Activated T-helper 2 cell treated with anti-CD3 and anti-CD28 coated beads, Interferon-gamma antibody, Interleukin-2, Interleukin-4, amounts not matched to agents 10 μg/mL and 5 μg/mL and 100 μg/mL, durations not matched to agents 14 hours and 24 hours and 36 hours (primary cell): ENCODE results near the gene HSD3B1. TPM values are rescaled to one million over a fixed set of nuclear protein-coding genes. Genes with fewer than 3 reads are reported as not detected.
"Not testable (repeated sequence)": the region's sequence is repeated elsewhere in the genome, so short reads cannot be mapped to it uniquely, and the experiment has no call there.

ENCODE experiments used
- DNase-seq: peaks from one replicate; pipeline ENCODE4 v3.0.0; 2021; ENCODE audit warnings: low spot score
- H3K27ac Mint-ChIP-seq: one replicate; pipeline ENCODE4 v1.8.0; 2021; ENCODE audit warnings: mixed read lengths
- H3K27me3 Mint-ChIP-seq: one replicate; pipeline ENCODE4 v1.8.0; 2021; ENCODE audit warnings: low read depth, mixed read lengths
- H3K36me3 Mint-ChIP-seq: one replicate; pipeline ENCODE4 v1.8.0; 2021; ENCODE audit warnings: low read depth, mixed read lengths
- H3K4me1 Mint-ChIP-seq: one replicate; pipeline ENCODE4 v1.8.0; 2021; ENCODE audit warnings: low read depth, mixed read lengths
- H3K4me3 Mint-ChIP-seq: one replicate; pipeline ENCODE4 v1.8.0; 2021; ENCODE audit warnings: low read depth, mild to moderate bottlenecking, moderate library complexity, mixed read lengths
- H3K9me3 Mint-ChIP-seq: one replicate; pipeline ENCODE4 v1.8.0; 2021; ENCODE audit warnings: mixed read lengths
- intact Hi-C: fragments of 100-400 bp; cut with micrococcal nuclease; formaldehyde crosslinking; loops from one replicate; pipeline ENCODE4 v1.15.1; 2023
- total RNA-seq: library from RNA; stranded (reverse); gene quantifications from 2 replicates; pipeline ENCODE4 v1.2.3, GENCODE V29; 2022

Gene HSD3B1
- total RNA-seq, 1 donor from 2014 or later, result not detected

- intact Hi-C loops, result no loop called here
- no peaks in the 10 kb centered on the region for H3K9me3 Mint-ChIP-seq
- H3K36me3 Mint-ChIP-seq, result no peaks in the 10 kb centered on the region
- no peaks in the 10 kb centered on the region for H3K4me1 Mint-ChIP-seq
- H3K4me3 Mint-ChIP-seq, result no peak overlapping the region
- peaks cover 2% of the 10 kb centered on the region for H3K27me3 Mint-ChIP-seq
- H3K27ac Mint-ChIP-seq, result no peak overlapping the region
- DNase-seq, result no peak
Observed at GRCh38 chr1:119547805-119548204, 40.8 kb downstream of the HSD3B1 start.

- DNase-seq, result no peak
Observed at GRCh38 chr1:119549719-119550132, 42.7 kb downstream of the HSD3B1 start.

GRCh38 chr1:119550381-119550780 is 43.4 kb downstream of the HSD3B1 start:
- no peak for DNase-seq
- no peaks in the 10 kb centered on the region for H3K27me3 Mint-ChIP-seq
- no peak overlapping the region for H3K4me3 Mint-ChIP-seq
- H3K4me1 Mint-ChIP-seq, result no peaks in the 10 kb centered on the region
- no peaks in the 10 kb centered on the region for H3K9me3 Mint-ChIP-seq
- no peaks in the 10 kb centered on the region for H3K36me3 Mint-ChIP-seq
- intact Hi-C loops, result no loop called here
- no peak overlapping the region for H3K27ac Mint-ChIP-seq

More at GRCh38 chr1:119549719-119550132, 42.7 kb downstream of the HSD3B1 start:
- H3K4me3 Mint-ChIP-seq, result no peak overlapping the region
- intact Hi-C loops, result no loop called here
- H3K4me1 Mint-ChIP-seq, result no peaks in the 10 kb centered on the region
- H3K27ac Mint-ChIP-seq, result no peak overlapping the region
- no peaks in the 10 kb centered on the region for H3K9me3 Mint-ChIP-seq
- no peaks in the 10 kb centered on the region for H3K36me3 Mint-ChIP-seq
- no peaks in the 10 kb centered on the region for H3K27me3 Mint-ChIP-seq

- DNase-seq, result no peak
- Mint-ChIP-seq H3K27me3 (no peaks in the 10 kb centered on the region), H3K36me3 (no peaks in the 10 kb centered on the region), H3K27ac (no peak overlapping the region), H3K4me3 (no peak overlapping the region), H3K4me1 (no peaks in the 10 kb centered on the region), H3K9me3 (no peaks in the 10 kb centered on the region)
- intact Hi-C loops, result no loop called here
Observed at GRCh38 chr1:119551218-119551617, 44.2 kb downstream of the HSD3B1 start.

- H3K4me3 Mint-ChIP-seq, intact Hi-C loops, H3K27ac Mint-ChIP-seq, DNase-seq, H3K4me1 Mint-ChIP-seq, H3K27me3 Mint-ChIP-seq, H3K9me3 Mint-ChIP-seq, H3K36me3 Mint-ChIP-seq: not testable (repeated sequence)
Observed at GRCh38 chr1:119552656-119553055, 45.6 kb downstream of the HSD3B1 start.

GRCh38 chr1:119553302-119554071 is 46.5 kb downstream of the HSD3B1 start:
- H3K9me3 Mint-ChIP-seq, H3K4me3 Mint-ChIP-seq, H3K27ac Mint-ChIP-seq, intact Hi-C loops, H3K27me3 Mint-ChIP-seq, H3K4me1 Mint-ChIP-seq, DNase-seq, H3K36me3 Mint-ChIP-seq: not testable (repeated sequence)

GRCh38 chr1:119554183-119554582 is 47.2 kb downstream of the HSD3B1 start:
- H3K9me3 Mint-ChIP-seq, result no peaks in the 10 kb centered on the region
- H3K36me3 Mint-ChIP-seq, result no peaks in the 10 kb centered on the region
- H3K4me1 Mint-ChIP-seq, result no peaks in the 10 kb centered on the region
- H3K27me3 Mint-ChIP-seq, result no peaks in the 10 kb centered on the region
- intact Hi-C loops, result no loop called here
- H3K27ac Mint-ChIP-seq, result no peak overlapping the region
- no peak overlapping the region for H3K4me3 Mint-ChIP-seq
- no peak for DNase-seq

GRCh38 chr1:119556423-119556822 is 49.4 kb downstream of the HSD3B1 start:
- H3K4me3 Mint-ChIP-seq, result no peak overlapping the region
- H3K9me3 Mint-ChIP-seq, result no peaks in the 10 kb centered on the region
- H3K4me1 Mint-ChIP-seq, result no peaks in the 10 kb centered on the region
- intact Hi-C loops, result no loop called here
- H3K36me3 Mint-ChIP-seq, result no peaks in the 10 kb centered on the region
- no peaks in the 10 kb centered on the region for H3K27me3 Mint-ChIP-seq
- no peak for DNase-seq
- H3K27ac Mint-ChIP-seq, result no peak overlapping the region

GRCh38 chr1:119560402-119560801 is 53.4 kb downstream of the HSD3B1 start:
- H3K27ac Mint-ChIP-seq, H3K4me3 Mint-ChIP-seq, intact Hi-C loops, H3K36me3 Mint-ChIP-seq, DNase-seq, H3K4me1 Mint-ChIP-seq, H3K27me3 Mint-ChIP-seq, H3K9me3 Mint-ChIP-seq: not testable (repeated sequence)

- Mint-ChIP-seq H3K27ac (no peak overlapping the region), H3K4me1 (peaks cover 8% of the 10 kb centered on the region), H3K36me3 (no peaks in the 10 kb centered on the region), H3K4me3 (no peak overlapping the region), H3K27me3 (peaks cover 15% of the 10 kb centered on the region), H3K9me3 (no peaks in the 10 kb centered on the region)
- intact Hi-C loops, result no loop called here
- DNase-seq, result no peak
Observed at GRCh38 chr1:119564548-119564947, 57.5 kb downstream of the HSD3B1 start.

Other genes starting within 250 kb of the HSD3B1 start
- not detected in 2 replicates for gene HAO2, start 138.4 kb upstream of the HSD3B1 start, total RNA-seq
- gene HSD3B2, start 92.1 kb upstream of the HSD3B1 start, total RNA-seq, result not detected in 2 replicates
- 12.6 and 13.0 TPM in 2 replicates for gene ZNF697, start 141.1 kb downstream of the HSD3B1 start, total RNA-seq
- gene PHGDH, start 204.7 kb downstream of the HSD3B1 start, total RNA-seq, result 58.7 and 61.6 TPM in 2 replicates